ENCODE results near the gene KLHL21. TPM values are rescaled to one million over a fixed set of nuclear protein-coding genes. Genes with fewer than 3 reads are reported as not detected.

The KLHL21 gene
- total RNA-seq, 1 donor from 2014 or later = 15.9 TPM

- POLR2A ChIA-PET = interaction anchor here (8.1 kb wide), 1 partner anchor 16 kb away, joined by 94 read pairs; the partner anchor contains the start of gene ZBTB48
- no peaks in the 10 kb centered on the region for H3K27me3 Mint-ChIP-seq
Measured at GRCh38 chr1:6597777-6598131, 4.9 kb downstream of the KLHL21 start.

GRCh38 chr1:6596886-6597776, 5.5 kb downstream of the KLHL21 start:
- no peak for ATAC-seq (ENCODE audit: low read depth)
- CTCF ChIA-PET = no interaction called here
- no peak for DNase-seq
- no peak for TF ChIP-seq CTCF (IDR thresholded peaks at IDR 0.05)
- peaks cover 32% of the 10 kb centered on the region for H3K4me1 Mint-ChIP-seq
- POLR2A ChIA-PET = interaction anchor here (8.1 kb wide), 1 partner anchor 16 kb away, joined by 94 read pairs; the partner anchor contains the start of gene ZBTB48
- H3K36me3 Mint-ChIP-seq (ENCODE audit: low read depth) = peaks cover 55% of the 10 kb centered on the region
- no peaks in the 10 kb centered on the region for H3K27me3 Mint-ChIP-seq
- H3K27ac Mint-ChIP-seq = no peak overlapping the region
- H3K4me3 Mint-ChIP-seq = no peak overlapping the region
- intact Hi-C loops (cut with micrococcal nuclease) = no loop called here
- H3K9me3 Mint-ChIP-seq = no peaks in the 10 kb centered on the region

More at GRCh38 chr1:6597777-6598131, 4.9 kb downstream of the KLHL21 start:
- peaks cover 54% of the 10 kb centered on the region for H3K36me3 Mint-ChIP-seq (ENCODE audit: low read depth)
- H3K4me3 Mint-ChIP-seq = no peak overlapping the region
- no peak for ATAC-seq (ENCODE audit: low read depth)
- CTCF ChIA-PET = no interaction called here
- no peaks in the 10 kb centered on the region for H3K9me3 Mint-ChIP-seq
- H3K27ac Mint-ChIP-seq = no peak overlapping the region
- intact Hi-C loops (cut with micrococcal nuclease) = loop anchor here (2.0 kb wide), 1 partner anchor 15 kb away; the partner anchor contains the start of gene PHF13
- TF ChIP-seq CTCF (IDR thresholded peaks at IDR 0.05) = no peak
- H3K4me1 Mint-ChIP-seq = peaks cover 32% of the 10 kb centered on the region
- no peak for DNase-seq

- ATAC-seq (ENCODE audit: low read depth) (no peak), DNase-seq (no peak)
- Mint-ChIP-seq H3K36me3 (ENCODE audit: low read depth) (peaks cover 55% of the 10 kb centered on the region), H3K4me1 (peaks cover 30% of the 10 kb centered on the region), H3K9me3 (no peaks in the 10 kb centered on the region), H3K27ac (no peak overlapping the region), H3K4me3 (no peak overlapping the region), H3K27me3 (no peaks in the 10 kb centered on the region)
- TF ChIP-seq CTCF (IDR thresholded peaks at IDR 0.05) = no peak
- intact Hi-C loops (cut with micrococcal nuclease) = no loop called here
- POLR2A ChIA-PET = no interaction called here
- CTCF ChIA-PET = no interaction called here
Measured at GRCh38 chr1:6596351-6596750, 6.3 kb downstream of the KLHL21 start.

- POLR2A ChIA-PET = no interaction called here
- DNase-seq (no peak), ATAC-seq (ENCODE audit: low read depth) (no peak)
- CTCF ChIA-PET = no interaction called here
- Mint-ChIP-seq H3K4me3 (no peak overlapping the region), H3K36me3 (ENCODE audit: low read depth) (peaks cover 61% of the 10 kb centered on the region), H3K4me1 (peaks cover 25% of the 10 kb centered on the region), H3K27me3 (no peaks in the 10 kb centered on the region), H3K9me3 (no peaks in the 10 kb centered on the region), H3K27ac (no peak overlapping the region)
- TF ChIP-seq CTCF (IDR thresholded peaks at IDR 0.05) = no peak
- intact Hi-C loops (cut with micrococcal nuclease) = no loop called here
Measured at GRCh38 chr1:6594977-6595740, 7.5 kb downstream of the KLHL21 start.

- no peak overlapping the region for H3K27ac Mint-ChIP-seq
- no peak for TF ChIP-seq CTCF (IDR thresholded peaks at IDR 0.05)
- intact Hi-C loops (cut with micrococcal nuclease) = no loop called here
- DNase-seq = no peak
- ChIA-PET POLR2A (no interaction called here), CTCF (no interaction called here)
- H3K36me3 Mint-ChIP-seq (ENCODE audit: low read depth) = peaks cover 71% of the 10 kb centered on the region
- peaks cover 12% of the 10 kb centered on the region for H3K4me1 Mint-ChIP-seq
- H3K4me3 Mint-ChIP-seq = no peak overlapping the region
- ATAC-seq (ENCODE audit: low read depth) = no peak
- no peaks in the 10 kb centered on the region for H3K9me3 Mint-ChIP-seq
- no peaks in the 10 kb centered on the region for H3K27me3 Mint-ChIP-seq
Measured at GRCh38 chr1:6593810-6594209, 8.9 kb downstream of the KLHL21 start.
